ENCODE data around the gene SGTA. TPM values are rescaled to one million over a fixed set of nuclear protein-coding genes. Genes with fewer than 3 reads are reported as not detected.
A peak's percentile ranks its signal among the peaks of the same experiment; 100 is the strongest.

Gene SGTA
- total and polyA plus RNA-seq, 2 of the 13 experiments (the other 11 are each of a cell fraction or from before 2014, with no cell fraction given), result 43.9 to 47.4 TPM

DNA sequence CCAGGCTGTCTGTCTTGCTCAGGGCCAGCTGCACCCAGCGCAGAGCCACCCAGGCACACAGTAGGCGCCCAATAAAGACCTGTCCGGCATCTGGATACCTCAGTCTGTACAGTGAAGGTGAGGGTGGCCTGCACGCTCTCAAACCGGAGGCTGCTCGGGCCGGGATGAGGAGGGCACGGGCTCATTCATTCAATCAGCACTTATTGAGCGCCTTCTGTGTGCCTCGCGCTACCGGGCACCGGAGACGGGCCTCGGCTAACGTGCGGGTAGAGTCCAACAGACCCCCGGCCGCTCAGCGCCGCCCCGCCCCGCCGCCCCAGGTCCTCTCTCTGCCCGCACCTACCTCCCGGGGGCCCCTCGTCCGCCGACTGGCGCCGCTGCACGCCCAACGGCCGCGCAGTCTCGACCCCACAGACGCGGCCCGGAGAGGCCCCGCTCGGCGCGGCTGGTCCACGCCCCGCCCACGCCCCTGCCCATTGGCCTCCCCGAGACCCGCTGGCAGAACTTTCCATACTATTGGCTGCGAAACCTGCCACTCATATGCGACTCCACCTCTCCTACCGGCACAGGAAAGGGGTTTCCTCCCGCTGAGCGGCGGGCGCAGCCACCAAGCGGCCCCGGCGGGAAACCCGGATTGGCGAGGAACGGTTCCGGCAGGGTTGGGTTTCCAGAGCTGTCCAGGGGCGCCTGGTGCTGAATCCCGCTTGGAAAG lies 43.3 kb downstream of the SGTA start, which contains the start of gene SLC39A3 (continued):
- no peak for TF ChIP-seq ZNF569 (CRISPR knock-in tag; IDR thresholded peaks at IDR 0.05; ENCODE audit: borderline replicate concordance)
- TF ChIP-seq POLR2AphosphoS2 (IDR thresholded peaks at IDR 0.05; ENCODE audit: low read depth, low read length), result no peak
- TF ChIP-seq PHB2 (IDR thresholded peaks at IDR 0.05; ENCODE audit: partially characterized antibody), result no peak
- TF ChIP-seq GLI4 (CRISPR knock-in tag; IDR thresholded peaks at IDR 0.05; ENCODE audit: borderline replicate concordance), result peak; percentile 68; the same call in 1 of the 2 replicates
- TF ChIP-seq ZNF431 (CRISPR knock-in tag; IDR thresholded peaks at IDR 0.05; ENCODE audit: borderline replicate concordance, low read depth), result peak; percentile 94; the same call in 1 of the 2 replicates
- TF ChIP-seq XBP1 (CRISPR knock-in tag; IDR thresholded peaks at IDR 0.05), result peak; percentile 90; the same call in 1 of the 2 replicates
- peak; percentile 81 for TF ChIP-seq GATAD2A (CRISPR knock-in tag; IDR thresholded peaks at IDR 0.05)
- no peak for TF ChIP-seq ZNF674 (CRISPR knock-in tag; IDR thresholded peaks at IDR 0.05; ENCODE audit: low read depth)
- TF ChIP-seq, protein P1, sequence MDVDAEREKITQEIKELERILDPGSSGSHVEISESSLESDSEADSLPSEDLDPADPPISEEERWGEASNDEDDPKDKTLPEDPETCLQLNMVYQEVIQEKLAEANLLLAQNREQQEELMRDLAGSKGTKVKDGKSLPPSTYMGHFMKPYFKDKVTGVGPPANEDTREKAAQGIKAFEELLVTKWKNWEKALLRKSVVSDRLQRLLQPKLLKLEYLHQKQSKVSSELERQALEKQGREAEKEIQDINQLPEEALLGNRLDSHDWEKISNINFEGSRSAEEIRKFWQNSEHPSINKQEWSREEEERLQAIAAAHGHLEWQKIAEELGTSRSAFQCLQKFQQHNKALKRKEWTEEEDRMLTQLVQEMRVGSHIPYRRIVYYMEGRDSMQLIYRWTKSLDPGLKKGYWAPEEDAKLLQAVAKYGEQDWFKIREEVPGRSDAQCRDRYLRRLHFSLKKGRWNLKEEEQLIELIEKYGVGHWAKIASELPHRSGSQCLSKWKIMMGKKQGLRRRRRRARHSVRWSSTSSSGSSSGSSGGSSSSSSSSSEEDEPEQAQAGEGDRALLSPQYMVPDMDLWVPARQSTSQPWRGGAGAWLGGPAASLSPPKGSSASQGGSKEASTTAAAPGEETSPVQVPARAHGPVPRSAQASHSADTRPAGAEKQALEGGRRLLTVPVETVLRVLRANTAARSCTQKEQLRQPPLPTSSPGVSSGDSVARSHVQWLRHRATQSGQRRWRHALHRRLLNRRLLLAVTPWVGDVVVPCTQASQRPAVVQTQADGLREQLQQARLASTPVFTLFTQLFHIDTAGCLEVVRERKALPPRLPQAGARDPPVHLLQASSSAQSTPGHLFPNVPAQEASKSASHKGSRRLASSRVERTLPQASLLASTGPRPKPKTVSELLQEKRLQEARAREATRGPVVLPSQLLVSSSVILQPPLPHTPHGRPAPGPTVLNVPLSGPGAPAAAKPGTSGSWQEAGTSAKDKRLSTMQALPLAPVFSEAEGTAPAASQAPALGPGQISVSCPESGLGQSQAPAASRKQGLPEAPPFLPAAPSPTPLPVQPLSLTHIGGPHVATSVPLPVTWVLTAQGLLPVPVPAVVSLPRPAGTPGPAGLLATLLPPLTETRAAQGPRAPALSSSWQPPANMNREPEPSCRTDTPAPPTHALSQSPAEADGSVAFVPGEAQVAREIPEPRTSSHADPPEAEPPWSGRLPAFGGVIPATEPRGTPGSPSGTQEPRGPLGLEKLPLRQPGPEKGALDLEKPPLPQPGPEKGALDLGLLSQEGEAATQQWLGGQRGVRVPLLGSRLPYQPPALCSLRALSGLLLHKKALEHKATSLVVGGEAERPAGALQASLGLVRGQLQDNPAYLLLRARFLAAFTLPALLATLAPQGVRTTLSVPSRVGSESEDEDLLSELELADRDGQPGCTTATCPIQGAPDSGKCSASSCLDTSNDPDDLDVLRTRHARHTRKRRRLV (CRISPR knock-in tag; IDR thresholded peaks at IDR 0.05), result peak; percentile 79; the same call in 1 of the 2 replicates
- TF ChIP-seq, protein P2, sequence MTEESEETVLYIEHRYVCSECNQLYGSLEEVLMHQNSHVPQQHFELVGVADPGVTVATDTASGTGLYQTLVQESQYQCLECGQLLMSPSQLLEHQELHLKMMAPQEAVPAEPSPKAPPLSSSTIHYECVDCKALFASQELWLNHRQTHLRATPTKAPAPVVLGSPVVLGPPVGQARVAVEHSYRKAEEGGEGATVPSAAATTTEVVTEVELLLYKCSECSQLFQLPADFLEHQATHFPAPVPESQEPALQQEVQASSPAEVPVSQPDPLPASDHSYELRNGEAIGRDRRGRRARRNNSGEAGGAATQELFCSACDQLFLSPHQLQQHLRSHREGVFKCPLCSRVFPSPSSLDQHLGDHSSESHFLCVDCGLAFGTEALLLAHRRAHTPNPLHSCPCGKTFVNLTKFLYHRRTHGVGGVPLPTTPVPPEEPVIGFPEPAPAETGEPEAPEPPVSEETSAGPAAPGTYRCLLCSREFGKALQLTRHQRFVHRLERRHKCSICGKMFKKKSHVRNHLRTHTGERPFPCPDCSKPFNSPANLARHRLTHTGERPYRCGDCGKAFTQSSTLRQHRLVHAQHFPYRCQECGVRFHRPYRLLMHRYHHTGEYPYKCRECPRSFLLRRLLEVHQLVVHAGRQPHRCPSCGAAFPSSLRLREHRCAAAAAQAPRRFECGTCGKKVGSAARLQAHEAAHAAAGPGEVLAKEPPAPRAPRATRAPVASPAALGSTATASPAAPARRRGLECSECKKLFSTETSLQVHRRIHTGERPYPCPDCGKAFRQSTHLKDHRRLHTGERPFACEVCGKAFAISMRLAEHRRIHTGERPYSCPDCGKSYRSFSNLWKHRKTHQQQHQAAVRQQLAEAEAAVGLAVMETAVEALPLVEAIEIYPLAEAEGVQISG (CRISPR knock-in tag; IDR thresholded peaks at IDR 0.05), result peak; percentile 92
- TF ChIP-seq, protein P3, sequence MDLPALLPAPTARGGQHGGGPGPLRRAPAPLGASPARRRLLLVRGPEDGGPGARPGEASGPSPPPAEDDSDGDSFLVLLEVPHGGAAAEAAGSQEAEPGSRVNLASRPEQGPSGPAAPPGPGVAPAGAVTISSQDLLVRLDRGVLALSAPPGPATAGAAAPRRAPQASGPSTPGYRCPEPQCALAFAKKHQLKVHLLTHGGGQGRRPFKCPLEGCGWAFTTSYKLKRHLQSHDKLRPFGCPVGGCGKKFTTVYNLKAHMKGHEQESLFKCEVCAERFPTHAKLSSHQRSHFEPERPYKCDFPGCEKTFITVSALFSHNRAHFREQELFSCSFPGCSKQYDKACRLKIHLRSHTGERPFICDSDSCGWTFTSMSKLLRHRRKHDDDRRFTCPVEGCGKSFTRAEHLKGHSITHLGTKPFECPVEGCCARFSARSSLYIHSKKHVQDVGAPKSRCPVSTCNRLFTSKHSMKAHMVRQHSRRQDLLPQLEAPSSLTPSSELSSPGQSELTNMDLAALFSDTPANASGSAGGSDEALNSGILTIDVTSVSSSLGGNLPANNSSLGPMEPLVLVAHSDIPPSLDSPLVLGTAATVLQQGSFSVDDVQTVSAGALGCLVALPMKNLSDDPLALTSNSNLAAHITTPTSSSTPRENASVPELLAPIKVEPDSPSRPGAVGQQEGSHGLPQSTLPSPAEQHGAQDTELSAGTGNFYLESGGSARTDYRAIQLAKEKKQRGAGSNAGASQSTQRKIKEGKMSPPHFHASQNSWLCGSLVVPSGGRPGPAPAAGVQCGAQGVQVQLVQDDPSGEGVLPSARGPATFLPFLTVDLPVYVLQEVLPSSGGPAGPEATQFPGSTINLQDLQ (CRISPR knock-in tag; IDR thresholded peaks at IDR 0.05), result peak; percentile 95
- TF ChIP-seq MTA1 (CRISPR knock-in tag; IDR thresholded peaks at IDR 0.05; ENCODE audit: borderline replicate concordance), result 0 out of 2 replicates have a peak, but pooled peaks have one; percentile 43
- TF ChIP-seq TCF12 (IDR thresholded peaks at IDR 0.05), result no peak
- TF ChIP-seq TCF12 (CRISPR knock-in tag; IDR thresholded peaks at IDR 0.05), result 0 out of 2 replicates have a peak, but pooled peaks have one; percentile 67
- TF ChIP-seq, protein P4, sequence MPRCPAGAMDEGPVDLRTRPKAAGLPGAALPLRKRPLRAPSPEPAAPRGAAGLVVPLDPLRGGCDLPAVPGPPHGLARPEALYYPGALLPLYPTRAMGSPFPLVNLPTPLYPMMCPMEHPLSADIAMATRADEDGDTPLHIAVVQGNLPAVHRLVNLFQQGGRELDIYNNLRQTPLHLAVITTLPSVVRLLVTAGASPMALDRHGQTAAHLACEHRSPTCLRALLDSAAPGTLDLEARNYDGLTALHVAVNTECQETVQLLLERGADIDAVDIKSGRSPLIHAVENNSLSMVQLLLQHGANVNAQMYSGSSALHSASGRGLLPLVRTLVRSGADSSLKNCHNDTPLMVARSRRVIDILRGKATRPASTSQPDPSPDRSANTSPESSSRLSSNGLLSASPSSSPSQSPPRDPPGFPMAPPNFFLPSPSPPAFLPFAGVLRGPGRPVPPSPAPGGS (CRISPR knock-in tag; IDR thresholded peaks at IDR 0.05), result peak; percentile 83
- peak; percentile 93 for TF ChIP-seq ZNF160 (CRISPR knock-in tag; IDR thresholded peaks at IDR 0.05)
- peak; percentile 98 for TF ChIP-seq NKX3-1 (CRISPR knock-in tag; IDR thresholded peaks at IDR 0.05)

Data from HepG2 (cell line).